Mucosa of gallbladder (tissue), 1 donor: Measurements from ENCODE around the gene CACNB4. TPM values are rescaled to one million over a fixed set of nuclear protein-coding genes. Genes with fewer than 3 reads are reported as not detected.
A peak's percentile ranks its signal among the peaks of the same experiment; 100 is the strongest.
"Not testable (repeated sequence)": the region's sequence is repeated elsewhere in the genome, so short reads cannot be mapped to it uniquely, and the experiment has no call there.

ENCODE experiments used
- DNase-seq: peaks from one replicate; pipeline ENCODE4 v3.0.0-alpha.2; 2020; ENCODE audit warnings: low spot score
- total RNA-seq: library from RNA; stranded (reverse); gene quantifications from one replicate; pipeline ENCODE4 v1.2.1, GENCODE V29; 2021
- donor health status: DM: no; HTN: no; CAD: no.

CACNB4 gene
- total RNA-seq, 1 donor from 2014 or later = 1.8 TPM

DNA sequence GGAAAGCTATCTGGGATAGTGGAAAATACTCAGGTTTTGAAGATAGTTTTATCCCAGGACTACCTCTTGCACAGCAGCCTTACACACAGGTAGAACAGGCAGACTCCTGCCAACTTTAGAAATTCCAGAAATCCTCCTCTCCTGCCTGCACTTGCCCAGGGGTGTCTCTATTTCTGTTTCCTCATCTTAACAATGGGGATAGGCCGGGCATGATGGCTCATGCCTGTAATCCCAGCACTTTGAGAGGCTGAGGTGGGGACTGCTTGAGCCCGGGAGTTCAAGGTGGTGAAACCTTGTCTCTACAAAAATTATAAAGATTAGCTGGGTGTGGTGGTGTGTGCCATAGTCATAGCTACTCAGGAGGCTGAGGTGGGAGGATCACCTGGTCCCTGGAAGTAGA is 153.7 kb downstream of the CACNB4 start:
- DNase-seq = no peak

- DNase-seq = no peak
These were observed 155.4 kb downstream of the CACNB4 start for GRCh38 chr2:151943461-151943860.

DNA sequence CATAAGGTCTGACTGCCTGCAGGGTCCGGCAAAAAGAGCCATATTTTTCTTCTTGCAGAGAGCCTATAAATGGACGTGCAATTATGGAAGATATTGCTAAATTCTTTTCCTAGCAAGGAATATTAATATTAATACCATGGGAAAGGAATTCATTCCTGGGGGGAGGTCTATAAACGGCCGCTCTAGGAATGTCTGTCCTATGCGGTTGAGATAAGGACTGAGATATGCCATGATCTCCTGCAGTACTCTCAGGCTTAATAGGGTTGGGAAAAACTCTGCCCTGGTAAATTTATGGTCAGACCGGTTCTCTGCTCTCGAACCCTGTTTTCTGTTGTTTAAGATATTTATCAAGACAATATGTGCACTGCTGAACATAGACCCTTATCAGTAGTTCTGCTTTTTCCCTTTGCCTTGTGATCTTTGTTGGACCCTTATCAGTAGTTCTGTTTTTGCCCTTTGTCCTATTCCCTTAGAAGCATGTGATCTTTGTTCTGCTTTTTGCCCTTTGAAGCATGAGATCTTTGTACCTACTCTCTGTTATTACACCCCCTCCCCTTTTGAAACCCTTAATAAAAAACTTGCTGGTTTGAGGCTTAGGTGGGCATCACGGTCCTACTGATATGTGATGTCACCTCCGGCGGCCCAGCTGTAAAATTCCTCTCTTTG is 156.2 kb downstream of the CACNB4 start:
- not testable (repeated sequence) for DNase-seq

GRCh38 chr2:151937966-151938365 is 160.9 kb downstream of the CACNB4 start:
- no peak for DNase-seq

- DNase-seq = no peak
These were observed 162.2 kb downstream of the CACNB4 start for GRCh38 chr2:151936626-151937025.

DNA sequence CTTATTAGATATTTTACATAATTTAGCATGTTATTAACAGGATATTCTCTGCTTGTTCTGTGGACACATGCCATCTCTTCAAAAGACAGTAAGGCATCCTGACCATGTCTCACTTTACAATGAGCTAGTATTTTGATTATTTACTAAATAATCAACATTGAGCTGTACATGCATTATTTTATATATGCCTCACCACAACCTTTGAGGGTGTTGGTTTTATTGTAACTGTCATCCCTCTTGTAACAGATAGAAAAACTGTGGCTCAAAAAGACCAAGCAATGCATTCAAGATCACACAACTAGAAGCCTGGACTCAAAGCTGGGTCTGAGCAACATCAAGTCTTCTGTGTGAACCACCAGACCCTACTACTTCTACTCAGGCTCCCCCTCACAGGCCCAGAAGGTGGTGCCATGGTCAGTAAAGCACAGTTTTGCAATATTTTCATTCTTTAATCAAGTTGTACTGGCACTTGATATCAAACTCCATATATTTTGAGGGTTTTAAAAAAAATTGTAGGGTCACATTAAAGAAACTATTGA is 165.5 kb downstream of the CACNB4 start:
- DNase-seq = no peak

DNA sequence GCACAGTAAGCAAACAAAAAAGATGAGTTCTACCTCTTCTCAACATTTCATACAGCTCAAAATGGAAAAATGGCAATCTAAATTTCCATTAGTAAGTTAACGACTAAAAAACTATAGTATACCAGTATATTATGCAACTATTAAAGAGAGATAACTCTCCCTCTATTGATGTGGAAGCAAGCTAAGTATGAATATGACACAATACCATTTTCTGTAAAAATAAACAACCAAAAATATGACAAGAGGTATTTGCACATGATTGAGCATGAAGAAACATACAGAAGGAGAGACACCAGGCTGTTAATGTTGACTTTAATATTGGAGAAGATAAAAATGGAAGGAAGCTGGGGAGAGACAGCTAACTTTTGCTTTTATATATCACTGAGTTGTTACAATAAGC is 167.1 kb downstream of the CACNB4 start:
- DNase-seq = no peak

- DNase-seq = no peak
These were observed 167.7 kb downstream of the CACNB4 start for GRCh38 chr2:151931030-151931611.

GRCh38 chr2:151930042-151930441 is 168.8 kb downstream of the CACNB4 start:
- DNase-seq = no peak

DNA sequence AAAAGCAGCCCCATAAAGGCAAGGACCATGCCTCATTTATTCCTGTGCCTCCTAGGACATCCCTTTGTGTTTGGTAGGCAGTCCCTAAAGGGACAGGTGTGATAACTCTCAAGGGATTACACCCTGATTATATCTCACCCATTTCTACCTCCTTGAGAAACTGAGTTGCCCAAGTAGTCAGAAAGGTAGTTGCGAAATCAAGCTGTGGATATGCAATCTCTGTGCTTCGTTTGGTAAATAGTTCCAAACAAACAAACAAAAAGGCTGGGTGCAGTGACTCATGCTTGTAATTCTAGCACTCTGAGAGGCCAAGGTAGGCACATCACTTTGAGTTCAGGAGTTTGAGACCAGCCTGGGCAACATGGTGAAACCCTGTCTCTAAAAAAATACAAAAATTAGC is 170.5 kb downstream of the CACNB4 start:
- DNase-seq = no peak

DNA sequence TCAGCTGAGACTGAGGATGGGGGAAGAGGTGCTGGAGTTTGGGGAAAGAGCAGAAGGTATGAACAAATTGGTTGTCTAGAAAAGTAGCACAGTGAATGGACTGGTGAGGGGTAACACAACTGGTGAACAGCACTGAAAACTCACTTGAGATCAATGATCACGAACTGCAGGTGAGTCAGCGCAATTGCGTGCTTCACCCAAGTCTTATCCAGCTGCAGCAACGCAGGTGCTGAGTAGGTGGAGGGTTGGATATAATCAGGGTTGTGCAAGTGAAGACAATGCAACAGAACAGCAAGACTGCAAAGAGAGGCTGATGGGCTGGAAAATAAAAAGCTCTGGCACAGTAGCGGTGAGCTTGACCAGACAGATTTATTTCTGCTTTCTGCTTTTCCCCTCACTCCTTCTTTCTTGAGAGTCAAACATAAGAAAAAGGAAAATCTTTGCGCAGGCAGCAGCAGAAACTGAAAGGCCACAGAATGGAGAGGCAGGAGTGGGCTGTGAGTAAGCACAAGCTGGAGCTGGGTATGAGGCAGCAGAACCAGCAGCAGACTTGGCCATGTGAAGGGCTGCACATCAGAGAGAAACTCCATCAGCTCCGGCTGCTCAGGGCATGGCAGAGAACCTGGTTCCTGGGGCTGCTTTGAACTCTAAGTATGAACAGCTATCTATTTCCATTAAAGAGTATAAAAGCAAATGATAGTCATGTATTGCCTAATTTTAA is 171.2 kb downstream of the CACNB4 start:
- no peak for DNase-seq

GRCh38 chr2:151922845-151923666 is 175.8 kb downstream of the CACNB4 start:
- DNase-seq = peak; percentile 85

DNA sequence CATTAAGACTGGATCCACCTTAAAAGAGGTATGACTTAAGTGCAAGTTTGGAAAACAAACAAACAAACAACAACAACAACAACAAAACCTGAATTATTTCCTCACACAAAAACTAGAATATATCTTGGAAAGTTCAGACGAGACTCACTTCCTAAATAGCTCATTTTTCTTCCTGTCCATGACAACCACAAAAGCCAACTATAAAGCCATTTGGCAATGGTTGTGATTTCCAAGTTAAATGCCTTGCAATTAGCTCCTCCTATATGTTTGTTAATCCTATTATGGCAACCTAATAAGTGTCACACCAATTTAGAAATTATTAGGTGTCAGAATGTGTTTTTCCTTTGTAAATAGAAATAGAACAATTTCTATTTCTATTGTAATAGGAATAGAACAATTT is 179.1 kb downstream of the CACNB4 start:
- no peak for DNase-seq

DNA sequence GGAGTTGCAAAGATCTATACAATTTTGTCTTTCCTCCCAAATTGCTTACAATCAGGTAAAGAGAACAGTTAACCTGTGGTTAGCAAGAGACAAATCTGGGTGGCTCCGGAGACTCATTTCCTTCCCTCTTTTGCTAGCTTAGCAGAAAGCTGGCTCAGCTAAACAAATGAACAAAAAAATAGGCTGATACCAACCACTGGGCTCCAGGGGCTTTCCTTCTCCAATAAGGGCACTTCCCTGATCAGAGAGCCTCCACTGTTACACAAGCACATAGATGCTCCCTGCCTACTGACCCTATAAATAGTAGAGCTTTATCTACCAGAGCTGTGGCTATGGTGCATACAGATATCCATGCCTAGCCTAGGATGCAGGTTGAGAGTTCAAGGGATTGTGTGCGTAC is 180.5 kb downstream of the CACNB4 start:
- DNase-seq = no peak

DNA sequence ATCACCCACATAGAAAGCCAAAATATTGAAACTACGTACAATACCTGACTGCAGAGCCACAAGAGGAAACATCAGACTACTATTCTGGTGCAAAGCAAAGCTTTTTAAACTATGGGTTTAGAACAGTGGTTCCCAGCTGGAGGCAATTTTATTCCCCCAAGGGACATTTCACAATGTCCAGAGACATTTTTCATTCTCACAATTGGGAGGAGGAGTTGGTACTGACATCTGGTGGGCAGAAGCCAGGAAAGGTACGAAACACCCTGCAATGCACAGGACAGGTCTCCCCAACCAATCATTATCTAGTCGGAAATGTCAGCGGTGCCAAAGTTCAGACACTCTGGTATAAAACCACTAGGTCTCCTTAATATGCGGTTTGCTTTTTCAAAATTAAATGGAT is 182.2 kb downstream of the CACNB4 start:
- DNase-seq = no peak

- DNase-seq = not testable (repeated sequence)
These were observed 183.2 kb downstream of the CACNB4 start for GRCh38 chr2:151915629-151916025.

- DNase-seq = no peak
These were observed 183.7 kb downstream of the CACNB4 start for GRCh38 chr2:151914989-151915628.

GRCh38 chr2:151908204-151908882 is 190.5 kb downstream of the CACNB4 start:
- DNase-seq = no peak

DNA sequence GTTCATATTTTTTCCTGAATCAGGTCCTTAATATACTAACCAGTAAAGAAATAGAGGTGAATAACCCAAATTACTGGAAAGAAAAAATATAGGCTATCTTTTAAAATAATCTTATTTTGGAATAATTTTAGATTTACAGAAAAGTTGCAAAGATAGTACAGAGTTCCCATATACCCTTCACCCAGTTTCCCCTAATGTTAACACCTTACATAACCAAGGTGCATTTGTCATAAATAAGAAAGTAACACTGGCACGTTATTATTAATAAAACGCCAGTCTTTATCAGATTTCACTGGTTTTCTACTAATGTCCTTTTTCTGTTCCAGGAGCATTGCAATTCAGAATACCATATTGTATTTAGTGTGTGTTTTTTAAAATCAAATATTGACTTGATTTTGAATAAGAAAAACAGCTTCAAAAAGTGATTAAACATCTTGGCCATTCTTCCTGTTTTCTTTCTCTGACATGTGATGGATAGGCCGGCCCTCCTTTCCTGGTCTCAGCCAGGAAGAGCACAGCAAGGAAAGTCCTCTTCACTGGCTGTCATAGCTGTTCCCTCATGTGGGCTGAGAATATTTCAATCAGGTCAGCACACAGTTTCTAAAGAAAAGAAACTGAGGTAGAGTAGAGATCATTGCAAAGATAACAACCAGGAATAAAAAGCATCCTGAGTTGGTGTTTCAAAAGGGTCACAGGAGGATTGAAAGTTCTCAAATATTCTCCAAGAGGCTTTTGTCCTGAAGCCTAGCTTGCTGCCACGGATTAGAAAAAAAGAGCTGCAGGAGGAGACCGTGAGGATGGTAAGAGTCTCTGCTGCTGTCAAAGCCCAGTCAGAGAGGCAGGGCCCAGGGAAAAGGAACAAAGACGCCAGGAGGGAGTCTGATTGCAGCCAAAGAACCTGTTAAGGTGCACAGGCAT is 191.3 kb downstream of the CACNB4 start:
- DNase-seq = no peak

DNA sequence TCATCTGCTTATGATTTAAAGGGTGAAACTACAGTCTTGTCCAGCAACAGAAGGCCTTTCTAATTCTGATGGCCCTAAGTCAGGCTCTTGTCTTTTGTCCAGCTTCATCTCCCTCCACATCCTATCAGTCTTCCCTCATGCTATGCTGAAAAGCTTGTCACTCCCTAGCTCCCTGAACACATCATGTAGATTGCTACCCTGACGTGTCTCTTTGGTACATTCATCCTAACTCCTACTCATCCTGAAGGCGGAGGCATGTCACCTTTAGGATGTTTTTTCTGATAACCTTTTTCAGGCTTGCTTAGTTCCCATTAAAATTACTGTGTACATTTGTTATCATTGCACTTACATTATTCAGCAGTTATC is 192.2 kb downstream of the CACNB4 start:
- DNase-seq = no peak
